HPDE6-E6E7 (cell line): ENCODE measurements around the gene DNAJC8.
A peak's percentile ranks its signal among the peaks of the same experiment; 100 is the strongest.

ENCODE experiments used
- DNase-seq: peaks from one replicate; pipeline ENCODE4 v3.0.0; 2011; ENCODE audit warnings: missing footprints; ENCODE audit errors: extremely low spot score

The DNAJC8 gene

DNA sequence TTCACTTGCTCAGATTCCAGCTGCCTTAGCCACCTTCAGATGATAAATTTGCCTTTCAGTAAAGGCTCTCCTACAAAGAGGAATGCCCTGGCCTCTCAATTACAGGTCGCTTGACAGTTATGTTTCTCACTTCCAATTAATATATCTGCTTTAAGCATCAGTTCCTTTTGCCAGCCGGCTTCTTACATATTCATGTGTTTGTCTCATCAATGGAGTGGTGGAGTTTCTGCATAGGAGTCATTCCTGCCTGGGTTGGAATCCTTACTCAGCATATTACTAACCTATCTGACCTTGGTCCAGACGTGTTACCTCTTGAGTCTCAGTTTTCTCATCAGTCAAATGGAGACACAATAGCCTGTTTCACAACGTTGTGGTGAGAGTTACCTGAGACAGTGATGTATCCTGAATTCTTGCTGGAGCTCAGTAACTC, 17.1 kb upstream of the DNAJC8 start:
- no peak for DNase-seq

DNA sequence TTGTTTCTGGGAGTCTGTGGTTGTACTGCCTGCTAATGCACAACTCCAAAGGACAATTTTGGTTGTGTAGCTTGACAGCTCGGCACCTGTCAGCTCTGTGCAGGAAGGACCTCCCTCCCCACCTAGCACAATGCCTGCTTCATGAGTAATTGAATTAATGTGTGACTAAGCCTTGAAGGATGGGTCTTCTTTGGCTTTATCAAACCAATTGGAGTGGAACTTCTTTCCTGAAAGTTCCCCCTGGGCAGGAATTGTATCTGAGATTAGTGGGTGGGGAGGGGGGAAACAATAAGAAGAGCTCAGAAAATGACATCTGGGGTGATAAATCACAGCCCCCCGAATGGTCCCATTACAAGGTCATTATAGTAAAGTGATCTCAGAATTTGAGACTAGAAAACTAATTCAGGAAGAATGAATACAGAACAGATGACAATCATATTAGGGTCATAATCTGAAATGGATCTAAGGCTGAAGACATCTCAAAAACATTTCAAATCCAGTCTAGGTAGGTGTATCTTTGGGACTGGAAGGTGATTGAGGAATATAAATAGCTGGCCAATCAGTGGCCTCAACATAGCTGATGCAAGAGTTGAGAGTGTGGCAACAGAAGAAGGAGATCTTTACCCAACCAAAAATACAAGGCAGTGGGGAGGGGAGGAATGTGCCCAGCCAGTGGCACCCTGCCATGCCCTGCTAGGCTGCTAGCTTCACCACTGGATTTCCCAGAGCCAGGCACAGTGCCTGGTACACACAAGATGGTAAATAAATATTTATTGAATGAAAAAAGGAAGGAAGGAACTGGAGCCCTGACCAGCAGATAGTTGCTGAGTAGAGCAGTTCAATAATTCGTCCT, 16.4 kb upstream of the DNAJC8 start:
- peak; percentile 86 for DNase-seq

DNA sequence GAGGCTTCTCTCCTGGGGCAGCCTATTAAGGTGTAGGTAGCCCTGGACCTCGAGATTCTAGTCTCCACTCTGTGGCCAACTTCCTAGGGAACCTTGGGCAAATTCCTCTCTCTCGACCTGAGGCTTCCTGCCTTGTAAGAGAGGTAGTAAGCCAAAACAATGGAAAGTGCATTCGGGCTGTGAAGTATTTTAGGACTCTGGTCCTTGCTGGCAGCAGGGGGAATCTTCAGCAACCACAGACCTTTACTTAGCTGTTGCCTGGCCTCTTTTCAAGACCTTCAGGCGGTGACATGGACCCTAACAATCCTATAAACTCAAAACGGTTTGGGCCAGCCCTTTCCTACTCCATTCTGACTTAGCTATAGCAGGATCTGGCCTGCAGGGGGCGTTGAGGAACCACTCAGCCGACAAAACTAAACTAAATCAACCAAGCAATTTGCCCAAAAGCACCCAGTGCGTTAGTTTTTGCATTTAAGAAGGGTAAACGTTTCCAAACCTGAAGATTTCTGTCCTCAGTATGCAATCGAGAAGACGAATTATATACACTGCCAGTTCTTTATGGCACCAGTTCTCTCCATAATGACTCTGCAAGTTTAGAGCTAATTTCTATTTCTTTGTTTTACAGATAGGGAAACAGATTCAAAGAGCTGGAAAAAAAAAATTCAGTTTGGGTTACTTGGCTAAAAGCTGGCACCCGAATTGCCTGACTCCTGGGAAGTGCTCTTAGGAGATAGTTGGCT, 15.6 kb upstream of the DNAJC8 start:
- no peak for DNase-seq

DNA sequence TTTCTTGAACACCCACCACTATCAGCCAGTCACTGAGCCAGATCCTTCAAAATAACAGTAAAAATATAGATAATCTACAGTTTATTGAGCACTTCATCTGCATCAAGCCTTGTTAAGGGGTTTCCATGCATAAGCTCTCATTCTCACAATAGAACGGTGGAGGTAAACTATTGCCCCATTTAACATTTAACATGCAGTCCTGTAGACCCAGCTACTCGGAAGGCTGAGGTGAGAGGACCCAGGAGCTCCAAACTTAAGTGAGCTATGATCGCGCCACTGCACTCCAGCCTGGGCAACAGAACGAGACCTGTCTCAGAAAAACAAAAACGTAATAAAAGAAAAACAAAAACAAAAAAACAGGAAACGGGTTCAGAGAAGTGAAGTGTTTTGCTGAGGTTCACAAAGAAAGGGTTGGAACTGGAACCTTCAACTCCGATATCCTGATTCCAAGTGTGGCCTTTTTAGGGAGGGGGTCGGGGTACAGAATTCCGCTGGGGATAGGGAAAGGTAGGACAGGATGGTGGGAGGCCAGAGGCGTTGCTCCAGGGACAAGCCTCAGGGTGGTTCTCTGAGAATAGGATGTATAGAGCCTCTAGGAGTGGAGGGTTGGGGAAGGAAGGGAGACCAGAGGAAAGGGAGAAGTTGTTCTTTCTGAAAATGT, 14.9 kb upstream of the DNAJC8 start:
- DNase-seq, result no peak

DNA sequence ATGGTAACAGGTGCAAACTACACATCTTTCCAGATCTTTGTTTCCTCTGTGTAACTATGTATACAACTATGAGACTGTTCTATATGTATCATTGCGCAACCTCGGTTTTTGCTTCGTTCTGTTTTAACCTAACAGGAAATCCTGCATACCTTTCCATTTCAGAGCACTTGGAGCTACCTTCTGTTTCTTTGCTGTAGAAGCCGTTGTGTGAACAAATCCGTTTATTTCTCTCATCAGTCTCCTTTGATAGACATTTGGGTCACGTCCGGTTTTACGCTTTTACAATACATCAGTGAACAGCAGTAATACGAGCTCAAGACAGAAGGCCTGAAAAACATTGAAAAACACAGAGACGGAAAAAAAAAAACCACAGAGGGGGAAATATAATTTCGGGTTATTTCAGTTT, 13.6 kb upstream of the DNAJC8 start:
- DNase-seq, result no peak

DNA sequence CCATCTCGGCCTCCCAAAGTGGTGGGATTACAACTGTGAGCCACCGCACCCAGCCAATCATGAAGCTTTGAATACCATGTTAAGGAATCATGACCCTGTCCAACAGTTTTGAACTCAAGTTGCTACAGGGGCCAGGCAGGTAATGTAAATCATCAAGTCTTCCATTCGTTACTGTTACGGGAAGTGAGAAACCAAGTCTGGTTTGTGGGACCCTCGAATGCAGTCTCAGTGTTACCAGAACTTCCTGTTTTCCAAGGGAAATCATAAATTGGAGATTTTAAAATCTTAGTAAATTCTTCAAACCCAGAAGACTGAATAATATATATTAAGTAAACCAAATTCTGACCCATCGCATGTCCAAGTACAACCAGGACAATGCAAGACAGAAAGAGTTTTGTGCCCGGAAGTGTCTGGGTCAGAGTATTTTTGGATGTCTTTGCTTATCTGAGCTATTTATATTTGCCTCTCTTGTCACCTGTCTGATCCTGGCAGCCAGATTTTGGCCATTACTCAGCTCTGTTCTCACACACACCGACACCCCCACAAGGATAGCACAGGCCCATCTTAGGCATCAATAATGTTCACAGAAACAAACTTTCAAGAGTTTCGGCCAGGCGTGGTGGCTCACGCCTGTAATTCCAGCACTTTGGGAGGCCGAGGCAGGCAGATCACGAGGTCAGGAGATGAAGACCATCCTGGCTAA, 11.9 kb upstream of the DNAJC8 start:
- no peak for DNase-seq

DNA sequence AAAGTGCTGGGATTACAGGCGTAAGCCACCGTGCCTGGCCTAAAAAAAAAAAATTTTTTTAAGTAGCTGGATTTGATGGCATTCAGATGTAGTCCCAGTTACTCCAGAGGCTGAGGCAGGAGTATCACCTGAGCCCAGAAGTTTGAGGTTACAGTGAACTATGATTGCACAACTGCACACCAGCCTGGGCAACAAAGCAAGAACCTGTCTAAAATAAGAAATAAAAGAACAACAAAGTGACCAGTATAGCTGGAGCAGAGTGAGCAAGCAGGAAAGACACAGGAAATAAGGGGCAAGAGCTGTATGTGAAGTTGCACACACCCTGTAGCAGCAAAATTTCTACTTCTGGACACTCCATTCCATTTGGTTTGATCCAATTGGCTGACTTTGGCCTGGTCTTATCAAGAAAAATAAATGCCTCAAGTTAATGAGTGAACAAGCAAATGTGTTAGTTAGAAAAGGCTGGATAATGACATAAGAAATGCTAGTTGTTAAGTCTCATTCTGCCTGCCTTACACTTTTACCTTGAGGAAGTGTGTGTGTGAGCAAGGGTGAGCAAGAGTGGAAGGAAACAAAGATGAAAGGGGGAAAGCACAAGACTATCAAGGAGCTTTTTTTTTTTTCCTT, 11.0 kb upstream of the DNAJC8 start:
- no peak for DNase-seq

DNA sequence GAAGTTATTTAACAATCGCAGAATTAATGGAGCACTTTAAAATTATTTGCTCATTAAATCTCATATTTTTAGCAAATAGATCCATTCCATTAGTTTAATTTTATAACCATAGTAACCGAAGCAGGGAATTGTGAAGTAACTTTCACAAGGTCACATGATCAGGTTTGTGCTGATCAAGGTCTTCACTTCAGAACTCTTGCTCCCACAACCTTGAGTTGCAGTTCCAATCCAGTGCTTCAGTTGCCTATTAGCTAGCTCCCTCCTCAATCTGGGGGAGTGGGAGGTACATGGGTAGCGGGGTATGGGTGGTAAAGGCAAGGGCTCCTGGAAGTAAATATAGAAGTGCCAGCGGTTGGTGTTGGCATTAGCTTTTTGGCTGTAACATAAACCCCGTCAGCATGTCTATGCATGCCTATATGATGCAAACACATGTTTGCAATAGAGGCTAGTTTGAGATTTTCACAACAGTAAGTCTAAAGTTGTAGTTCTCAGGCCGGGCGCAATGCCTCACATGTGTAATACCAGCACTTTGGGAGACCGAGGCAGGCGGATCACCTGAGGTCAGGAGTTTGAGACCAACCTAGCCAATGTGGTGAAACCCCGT, 8.9 kb upstream of the DNAJC8 start:
- no peak for DNase-seq

DNA sequence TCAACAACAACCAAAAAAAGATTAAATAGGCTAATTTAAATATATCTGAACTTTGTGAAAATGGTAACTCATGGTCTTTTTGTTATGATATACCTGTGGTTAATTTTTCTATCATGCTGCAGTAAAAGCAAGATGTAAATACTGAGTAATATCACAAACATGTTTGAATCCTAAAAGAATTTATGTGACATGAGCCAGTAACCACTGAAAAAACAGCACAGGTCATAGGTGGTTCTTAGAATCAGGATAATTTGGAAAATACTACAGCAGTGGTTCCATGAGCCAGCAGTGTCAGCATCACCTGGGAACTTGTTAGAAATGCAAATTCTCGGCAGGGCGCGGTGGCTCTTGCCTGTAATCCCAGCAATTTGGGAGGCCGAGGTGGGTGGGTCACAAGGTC, 7.2 kb upstream of the DNAJC8 start:
- DNase-seq, result no peak

DNA sequence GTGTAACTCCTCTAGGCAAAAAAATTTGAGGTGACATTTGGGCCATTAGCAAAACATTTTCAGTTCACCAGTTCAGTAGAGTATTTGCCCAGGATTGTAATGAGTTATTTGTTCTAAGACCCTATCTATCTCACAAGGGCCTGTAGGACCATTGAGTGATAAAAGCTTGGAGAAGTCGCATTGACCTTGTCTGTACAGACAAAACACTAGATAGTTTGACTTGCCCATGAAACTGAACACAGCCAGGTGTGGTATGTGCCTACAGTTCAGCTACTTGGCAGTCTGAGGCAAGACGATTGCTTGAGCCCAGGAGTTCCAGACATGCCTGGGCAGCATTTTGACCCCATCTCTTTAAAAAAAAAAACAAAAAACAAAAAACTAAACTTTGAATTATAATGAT, 6.2 kb upstream of the DNAJC8 start:
- DNase-seq, result no peak

DNA sequence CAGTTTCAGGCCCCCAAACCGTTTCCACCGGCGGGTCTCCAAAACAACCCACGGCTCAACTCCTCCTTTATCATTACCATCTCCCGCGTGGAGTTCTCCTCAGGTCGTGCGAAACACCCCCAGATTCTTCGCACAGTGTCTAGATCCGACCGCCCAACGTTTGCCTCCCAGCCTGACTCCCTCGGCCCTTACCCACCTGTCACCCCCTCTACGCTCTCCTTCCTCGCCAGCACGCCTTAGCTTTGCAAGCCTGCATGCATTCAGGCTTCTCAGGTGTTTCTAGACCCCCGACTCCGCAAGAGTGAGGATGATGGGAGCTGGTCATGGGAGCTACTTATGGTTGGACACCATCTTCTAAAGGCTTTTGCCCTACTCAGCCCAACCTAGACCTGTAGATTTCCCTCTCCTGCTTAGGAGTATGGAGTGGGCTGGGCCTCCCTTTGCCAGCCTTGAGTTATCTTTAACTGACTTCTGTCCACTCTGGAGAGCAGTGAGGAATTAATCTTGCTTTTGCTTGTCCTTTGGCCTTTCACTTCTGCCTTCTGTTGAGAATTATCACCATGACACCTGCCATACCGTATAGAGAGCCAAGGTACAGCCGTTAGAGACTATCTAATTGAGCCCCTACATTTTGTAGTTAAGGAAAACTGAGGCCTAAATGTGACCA, 4.0 kb upstream of the DNAJC8 start:
- DNase-seq, result no peak

DNA sequence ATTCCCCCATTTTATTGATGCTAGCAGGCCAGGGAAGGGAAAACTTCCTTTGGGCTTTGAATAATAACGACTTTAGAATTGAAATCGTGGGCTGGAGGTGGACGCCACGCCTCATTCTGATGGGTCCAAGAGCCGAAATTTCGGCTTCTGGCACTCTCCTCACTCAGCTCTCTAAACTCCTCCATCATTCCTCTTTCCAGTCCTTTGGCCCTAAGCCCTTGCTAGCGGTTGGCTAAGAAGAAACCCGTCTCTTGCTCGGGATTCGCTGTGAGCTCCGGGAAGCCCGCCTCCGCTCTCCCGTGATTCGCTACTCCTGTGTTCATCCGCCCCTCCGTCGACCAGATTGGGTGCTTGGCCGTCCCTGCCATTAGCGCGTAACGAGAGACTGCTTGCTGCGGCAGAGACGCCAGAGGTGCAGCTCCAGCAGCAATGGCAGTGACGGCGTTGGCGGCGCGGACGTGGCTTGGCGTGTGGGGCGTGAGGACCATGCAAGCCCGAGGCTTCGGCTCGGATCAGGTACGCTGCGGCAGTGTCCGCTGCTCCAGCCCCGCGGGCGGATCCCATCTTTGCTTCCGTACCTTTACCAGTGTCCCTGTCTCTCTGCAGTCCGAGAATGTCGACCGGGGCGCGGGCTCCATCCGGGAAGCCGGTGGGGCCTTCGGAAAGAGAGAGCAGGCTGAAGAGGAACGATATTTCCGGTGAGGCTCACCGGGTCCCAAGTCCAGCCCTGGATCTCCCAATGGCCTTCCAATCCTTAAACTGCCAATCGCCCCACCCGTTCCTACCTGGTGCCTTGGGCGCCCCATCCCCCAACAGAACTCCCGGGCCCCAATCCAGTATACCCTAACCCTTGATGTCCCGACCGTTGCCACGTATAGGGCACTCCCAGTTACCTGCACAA, 3.2 kb upstream of the DNAJC8 start, which contains the start of gene ATP5IF1:
ATP5IF1 (plus strand) TSS at position 370 of the 901 bp plus-strand sequence; CDS start at position 430, 60 bp downstream.
- DNase-seq, result peak; percentile 99

DNA sequence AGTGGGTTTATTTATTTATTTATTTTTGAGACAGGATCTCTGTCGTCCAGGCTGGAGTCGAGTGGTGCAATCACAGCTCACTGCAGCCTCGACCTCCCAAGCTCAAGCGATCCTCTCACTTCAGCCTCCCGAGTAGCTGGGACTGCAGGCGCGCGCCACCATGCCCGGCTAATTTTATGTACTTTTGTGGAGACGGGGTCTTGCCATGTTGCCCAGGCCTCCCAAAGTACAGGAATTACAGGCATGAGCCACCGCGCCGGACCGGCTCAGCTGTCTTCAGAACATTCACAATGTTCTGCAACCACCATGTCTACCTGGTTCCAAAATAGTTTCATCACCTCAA, 406 bp upstream of the DNAJC8 start:
- no peak for DNase-seq

DNA sequence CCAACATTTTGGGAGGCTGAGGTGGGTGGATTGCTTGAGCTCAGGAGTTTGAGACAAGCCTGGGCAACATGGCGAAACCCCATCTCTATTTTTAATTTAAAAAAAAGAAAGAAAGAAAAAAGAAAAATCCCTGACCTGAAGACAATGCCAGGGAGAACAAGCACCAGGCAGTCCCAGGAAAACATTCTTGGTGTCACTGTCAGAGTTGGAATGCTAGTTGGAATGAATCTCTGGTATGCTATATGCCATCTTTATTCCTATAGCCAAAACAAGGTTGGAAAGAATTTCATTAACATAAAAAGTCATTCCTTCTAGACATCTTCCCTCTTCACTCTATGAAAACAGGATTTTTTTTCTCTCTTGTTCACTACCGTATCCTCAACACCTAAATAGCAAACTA, 2.8 kb downstream of the DNAJC8 start:
- DNase-seq, result no peak

DNA sequence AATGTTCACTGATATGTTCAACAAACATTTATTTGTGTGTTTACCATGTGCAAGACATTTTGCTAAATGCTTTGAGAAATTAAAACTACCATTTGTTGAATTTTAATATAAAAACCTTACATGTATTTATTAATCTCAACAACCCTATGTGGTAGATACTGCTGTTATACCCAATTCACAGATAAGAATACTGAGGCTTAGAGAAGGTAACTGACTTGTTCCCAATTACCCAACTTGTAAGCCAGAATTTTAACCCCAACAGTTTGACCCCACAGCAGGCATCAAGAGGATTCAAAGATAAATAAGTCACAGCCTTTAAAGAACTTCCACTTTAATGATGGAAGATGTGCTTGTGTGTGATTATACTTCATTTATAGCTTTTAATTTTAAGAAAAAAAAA, 3.7 kb downstream of the DNAJC8 start:
- DNase-seq, result no peak

DNA sequence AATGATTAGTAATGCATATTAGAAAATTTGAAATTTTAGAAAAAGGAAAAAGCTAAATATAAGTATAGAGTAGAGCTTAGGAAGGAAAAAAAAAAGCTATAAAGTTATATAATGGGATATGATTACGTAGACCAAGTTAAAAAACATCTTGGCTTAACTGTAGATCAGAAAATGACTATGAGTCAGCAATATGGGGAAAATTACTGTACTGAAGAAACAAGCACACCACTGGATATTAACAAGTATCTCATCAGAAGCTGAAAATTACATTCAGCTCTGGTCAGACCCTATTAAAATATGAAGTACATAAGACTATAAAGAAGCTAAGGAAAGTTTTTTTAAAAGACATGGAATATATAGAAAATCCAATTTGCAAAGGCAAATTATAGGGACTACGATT, 19.5 kb downstream of the DNAJC8 start:
- no peak for DNase-seq

DNA sequence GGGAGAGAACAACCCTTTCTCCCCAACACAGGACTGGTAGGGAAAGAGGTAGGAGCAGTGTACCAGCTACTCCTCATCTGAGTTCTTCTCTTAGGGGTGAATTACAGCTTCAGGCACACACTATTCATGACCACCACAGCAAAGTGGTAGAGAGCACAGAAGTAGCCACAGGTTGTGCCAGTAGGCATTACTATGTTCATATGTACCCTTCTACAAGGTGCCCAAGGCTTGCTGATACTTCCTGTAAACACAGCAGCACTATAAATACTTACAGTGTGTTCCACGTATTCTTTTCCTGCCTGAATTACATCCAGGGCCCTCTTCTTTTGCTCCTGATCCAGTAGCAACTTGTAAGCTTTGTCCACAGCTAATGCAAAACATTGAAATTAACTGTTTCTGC, 23.1 kb downstream of the DNAJC8 start:
- no peak for DNase-seq

DNA sequence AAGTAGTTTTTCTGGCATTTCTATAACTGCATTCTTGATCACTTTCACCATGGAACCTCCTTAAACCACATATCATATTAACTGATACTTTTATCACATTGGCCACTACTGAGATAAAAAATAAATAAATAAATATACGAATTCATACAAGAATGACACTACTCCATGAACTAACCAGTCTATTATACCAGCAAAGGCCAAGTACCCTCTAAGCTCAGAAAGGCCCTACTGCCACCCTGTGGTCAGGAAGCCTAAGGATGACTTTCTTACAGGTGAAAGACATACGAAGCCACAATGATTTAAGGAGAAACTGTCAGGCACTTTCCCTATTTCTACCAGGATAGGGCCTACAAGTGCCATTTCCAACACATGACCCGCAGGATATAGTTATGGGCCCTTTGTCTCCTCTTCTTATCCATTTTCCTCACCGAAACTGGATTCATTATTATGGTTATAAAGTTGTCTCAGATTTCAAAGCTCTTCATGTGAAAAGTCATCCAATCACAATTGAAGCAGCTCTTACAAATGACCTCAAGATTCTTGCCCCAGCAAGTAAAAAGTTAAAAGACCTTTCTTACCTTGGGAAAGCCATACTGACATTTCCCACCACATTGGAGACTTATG, 23.9 kb downstream of the DNAJC8 start:
- DNase-seq, result no peak

DNA sequence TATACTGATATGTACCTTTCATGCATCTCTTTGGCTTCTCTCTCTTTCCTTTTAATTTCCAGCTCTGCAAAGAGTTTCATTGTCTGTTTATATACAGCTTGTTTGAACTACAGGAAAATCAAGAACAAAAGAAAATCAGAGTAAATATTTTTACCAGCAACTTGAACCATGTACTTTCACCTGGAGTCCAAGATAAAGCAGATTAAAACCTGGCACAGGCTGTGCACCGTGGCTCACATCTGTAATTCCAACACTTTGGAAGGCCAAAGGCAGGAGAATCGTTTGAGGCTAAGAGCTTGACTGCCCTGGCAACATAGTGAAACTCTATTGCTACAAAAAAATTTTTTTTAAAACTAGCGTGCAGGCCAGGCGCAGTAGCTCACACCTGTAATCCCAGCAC, 27.6 kb downstream of the DNAJC8 start:
- no peak for DNase-seq
